Measurements from ENCODE around the gene CPTP.

- TF ChIP-seq CTCF (IDR thresholded peaks at IDR 0.05; ENCODE audit: low read depth, low read length, missing input control) (no peak), ATF3 (IDR thresholded peaks at IDR 0.05) (no peak), TAF1 (conservative IDR thresholded peaks at IDR 0.05) (no peak), REST (IDR thresholded peaks at IDR 0.05) (no peak)
These were observed 12.6 kb downstream of the CPTP start for GRCh38 chr1:1336931-1337792.
